Parathyroid adenoma (tissue), 2 donors: ENCODE measurements around the gene ZCRB1.
"Not testable (repeated sequence)": the region's sequence is repeated elsewhere in the genome, so short reads cannot be mapped to it uniquely, and the experiment has no call there.

ENCODE experiments used
- H2AFZ ChIP-seq: fragments of 300-600 bp; sonication (generic); one replicate; pipeline ENCODE4 v1.7.0; 2017; ENCODE audit warnings: antibody characterized with exemption, mild to moderate bottlenecking
- H3K27ac ChIP-seq: fragments of 300-600 bp; sonication (generic); one replicate; pipeline ENCODE4 v1.7.0; 2017
- H3K27me3 ChIP-seq: fragments of 300-600 bp; sonication (generic); one replicate; pipeline ENCODE4 v1.7.0; 2017; ENCODE audit warnings: low read length; ENCODE audit not compliant: control insufficient read depth, insufficient read depth
- H3K36me3 ChIP-seq: fragments of 300-600 bp; sonication (generic); one replicate; pipeline ENCODE4 v1.7.0; 2017; ENCODE audit warnings: low read length; ENCODE audit not compliant: control insufficient read depth, insufficient read depth
- H3K4me1 ChIP-seq: fragments of 300-600 bp; sonication (generic); one replicate; pipeline ENCODE4 v1.7.0; 2017; ENCODE audit warnings: control low read depth
- H3K4me2 ChIP-seq: fragments of 300-600 bp; sonication (generic); one replicate; pipeline ENCODE4 v1.7.0; 2017; ENCODE audit warnings: low read length
- H3K4me3 ChIP-seq: fragments of 300-600 bp; sonication (generic); one replicate; pipeline ENCODE4 v1.7.0; 2017; ENCODE audit warnings: low read depth, low read length
- H3K79me2 ChIP-seq: fragments of 300-600 bp; sonication (generic); one replicate; pipeline ENCODE4 v1.7.0; 2017; ENCODE audit warnings: control low read depth
- H3K9ac ChIP-seq: fragments of 300-600 bp; sonication (generic); one replicate; pipeline ENCODE4 v1.7.0; 2017; ENCODE audit warnings: mild to moderate bottlenecking
- H3K9me3 ChIP-seq: fragments of 300-600 bp; sonication (generic); one replicate; pipeline ENCODE4 v1.7.0; 2017; ENCODE audit warnings: low read length; ENCODE audit not compliant: control insufficient read depth
- CTCF ChIP-seq: fragments of 300-600 bp; sonication (generic); IDR thresholded peaks from one replicate; pipeline ENCODE4 v1.7.0; 2017; ENCODE audit warnings: antibody characterized with exemption, mild to moderate bottlenecking
- donor health status: primary hyperparathyroidism.

Gene ZCRB1

DNA sequence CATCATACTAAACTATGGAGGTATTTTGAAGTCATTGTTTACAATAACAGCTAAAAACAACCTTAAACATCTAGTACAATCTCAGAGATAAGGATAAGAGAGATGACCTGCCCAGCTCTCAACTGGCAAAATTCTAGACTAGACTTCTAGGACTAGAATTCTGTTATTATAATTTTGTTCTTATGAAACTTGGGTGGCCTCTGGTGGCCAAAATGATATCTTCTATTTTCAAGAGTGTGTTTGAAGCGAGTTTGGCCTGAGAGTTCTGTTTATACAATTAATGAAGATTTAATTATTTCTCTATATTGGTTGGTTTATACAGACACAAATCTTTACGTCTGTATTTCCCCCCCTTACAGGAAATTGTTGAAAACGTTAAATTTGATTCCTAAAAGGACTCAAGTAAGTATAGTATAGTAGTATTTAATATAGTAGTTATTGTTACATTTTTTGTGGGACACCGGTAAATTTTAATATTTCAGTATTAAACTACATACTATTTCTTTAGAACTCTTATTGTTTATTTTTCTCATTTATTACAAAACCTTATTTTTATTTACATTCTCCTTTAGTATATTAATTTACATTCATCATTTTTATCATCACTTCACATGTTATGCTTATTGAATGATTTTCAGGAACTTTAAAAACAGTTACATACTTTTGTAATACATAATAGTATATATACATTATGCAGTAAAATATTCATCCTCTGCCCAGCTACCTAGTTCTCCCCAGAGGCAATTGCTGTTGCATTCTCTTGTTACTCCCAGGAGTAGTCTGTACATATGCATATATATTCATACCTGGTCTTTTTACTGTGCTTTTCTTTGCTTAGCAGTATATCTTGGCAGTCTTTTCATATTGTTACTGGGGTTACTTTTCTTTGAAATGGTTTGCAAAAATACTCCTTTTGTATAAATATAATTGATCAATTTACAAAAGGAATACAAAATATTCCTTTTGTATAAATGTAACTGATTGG, 6.7 kb upstream of the ZCRB1 start:
- Histone ChIP-seq H3K4me1 (peaks cover 5% of the 10 kb centered on the region), H3K4me3 (no peak overlapping the region), H3K27me3 (no peaks in the 10 kb centered on the region), H3K79me2 (peaks cover 34% of the 10 kb centered on the region), H3K9ac (no peak overlapping the region), H3K36me3 (no peaks in the 10 kb centered on the region), H3K9me3 (no peaks in the 10 kb centered on the region), H2AFZ (no peak overlapping the region), H3K27ac (no peak overlapping the region), H3K4me2 (no peak overlapping the region)
- TF ChIP-seq CTCF = peak; percentile 68

GRCh38 chr12:42330097-42330496, 4.2 kb upstream of the ZCRB1 start:
- not testable (repeated sequence) for H3K27me3 ChIP-seq, H3K9me3 ChIP-seq, H3K4me2 ChIP-seq, H2AFZ ChIP-seq, H3K27ac ChIP-seq, H3K9ac ChIP-seq, H3K36me3 ChIP-seq, H3K4me3 ChIP-seq
- H3K79me2 ChIP-seq = peaks cover 34% of the 10 kb centered on the region
- peaks cover 14% of the 10 kb centered on the region for H3K4me1 ChIP-seq

- Histone ChIP-seq H3K79me2 (peaks cover 26% of the 10 kb centered on the region), H3K4me2 (peak overlapping the region; percentile 92), H3K27ac (no peak overlapping the region), H3K27me3 (no peaks in the 10 kb centered on the region), H3K4me3 (peak overlapping the region; percentile 91), H3K9ac (no peak overlapping the region), H2AFZ (no peak overlapping the region), H3K4me1 (peaks cover 18% of the 10 kb centered on the region), H3K36me3 (no peaks in the 10 kb centered on the region), H3K9me3 (no peaks in the 10 kb centered on the region)
- no peak for TF ChIP-seq CTCF
Observed at GRCh38 chr12:42327227-42327590, 1.3 kb upstream of the ZCRB1 start.

GRCh38 chr12:42326541-42327226, 790 bp upstream of the ZCRB1 start:
- peak overlapping the region; percentile 91 for H2AFZ ChIP-seq
- H3K9me3 ChIP-seq = no peaks in the 10 kb centered on the region
- peak overlapping the region; percentile 92 for H3K4me2 ChIP-seq
- H3K4me3 ChIP-seq = peak overlapping the region; percentile 91
- H3K27ac ChIP-seq = peak overlapping the region; percentile 77
- H3K4me1 ChIP-seq = peaks cover 13% of the 10 kb centered on the region
- H3K36me3 ChIP-seq = no peaks in the 10 kb centered on the region
- peaks cover 26% of the 10 kb centered on the region for H3K79me2 ChIP-seq
- H3K9ac ChIP-seq = peak overlapping the region; percentile 57
- no peak for TF ChIP-seq CTCF
- no peaks in the 10 kb centered on the region for H3K27me3 ChIP-seq

DNA sequence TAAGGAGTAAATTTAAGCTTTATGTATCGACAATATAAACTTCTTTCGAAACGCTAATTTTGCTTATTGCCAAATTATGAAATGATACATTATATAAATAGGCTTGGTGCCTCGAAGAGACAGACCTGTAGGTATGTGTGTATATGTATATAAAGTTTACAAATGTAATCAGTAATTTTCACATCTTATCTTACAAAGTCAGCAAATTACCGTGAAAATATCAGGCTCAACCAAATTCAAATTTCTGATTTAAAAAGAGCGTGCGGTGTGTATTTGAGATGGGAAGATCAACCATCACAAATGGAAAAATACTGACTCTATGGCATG, 605 bp downstream of the ZCRB1 start:
- H2AFZ ChIP-seq = peak overlapping the region; percentile 91
- no peaks in the 10 kb centered on the region for H3K9me3 ChIP-seq
- H3K27me3 ChIP-seq = no peaks in the 10 kb centered on the region
- H3K9ac ChIP-seq = no peak overlapping the region
- peak overlapping the region; percentile 92 for H3K4me2 ChIP-seq
- peak overlapping the region; percentile 91 for H3K4me3 ChIP-seq
- no peaks in the 10 kb centered on the region for H3K36me3 ChIP-seq
- no peak for TF ChIP-seq CTCF
- peaks cover 13% of the 10 kb centered on the region for H3K4me1 ChIP-seq
- H3K79me2 ChIP-seq = peaks cover 24% of the 10 kb centered on the region
- peak overlapping the region; percentile 77 for H3K27ac ChIP-seq
